OCI-LY1 (cell line): ENCODE data around the gene PRKCZ.

Source experiments
- H2AFZ ChIP-seq: fragments of 200-600 bp; sonication (generic), shearing (Covaris generic); 2 replicates; pipeline ENCODE4 v1.6.0; 2014; ENCODE audit warnings: antibody characterized with exemption, mild to moderate bottlenecking, low read length
- H3F3A ChIP-seq: fragments of 200-600 bp; sonication (generic), shearing (Covaris generic); 2 replicates; pipeline ENCODE4 v1.6.0; 2014; ENCODE audit warnings: mild to moderate bottlenecking, antibody characterized with exemption, low read length, moderate library complexity; ENCODE audit not compliant: insufficient read depth
- H3K27ac ChIP-seq: fragments of 200-600 bp; sonication (generic); 2 replicates; pipeline ENCODE4 v1.5.1; 2014; ENCODE audit warnings: low read length, mixed run types, mild to moderate bottlenecking, low read depth; ENCODE audit not compliant: poor library complexity, severe bottlenecking
- H3K27me3 ChIP-seq: fragments of 200-600 bp; sonication (generic); 2 replicates; pipeline ENCODE4 v1.6.0; 2014; ENCODE audit warnings: antibody characterized with exemption, mild to moderate bottlenecking, low read length, moderate library complexity; ENCODE audit not compliant: insufficient read depth
- H3K36me3 ChIP-seq: fragments of 200-600 bp; sonication (generic); 2 replicates; pipeline ENCODE4 v1.6.1; 2014; ENCODE audit warnings: mild to moderate bottlenecking, antibody characterized with exemption, low read length, moderate library complexity, mixed read lengths; ENCODE audit not compliant: insufficient read depth
- H3K4me1 ChIP-seq: fragments of 200-600 bp; sonication (generic); 2 replicates; pipeline ENCODE4 v1.5.1; 2014; ENCODE audit warnings: mild to moderate bottlenecking, low read length, moderate library complexity; ENCODE audit not compliant: insufficient read depth, severe bottlenecking
- H3K4me2 ChIP-seq: fragments of 200-600 bp; sonication (generic), shearing (Covaris generic); 2 replicates; pipeline ENCODE4 v1.6.1; 2014; ENCODE audit warnings: low read length
- H3K4me3 ChIP-seq: fragments of 200-600 bp; sonication (generic); 2 replicates; pipeline ENCODE4 v1.5.1; 2014; ENCODE audit warnings: low read length, low read depth, mild to moderate bottlenecking, mixed read lengths; ENCODE audit not compliant: poor library complexity, severe bottlenecking
- H3K79me2 ChIP-seq: fragments of 200-600 bp; shearing (Covaris generic); 2 replicates; pipeline ENCODE4 v1.6.1; 2016; ENCODE audit warnings: mixed run types, low read length, mixed read lengths; ENCODE audit not compliant: insufficient read depth
- H3K9ac ChIP-seq: fragments of 200-600 bp; sonication (generic), shearing (Covaris generic); 2 replicates; pipeline ENCODE4 v1.6.1; 2014; ENCODE audit warnings: mild to moderate bottlenecking, low read length, mixed read lengths
- H3K9me2 ChIP-seq: fragments of 200-600 bp; sonication (generic), shearing (Covaris generic); 2 replicates; pipeline ENCODE4 v1.6.1; 2014; ENCODE audit warnings: low read depth, mild to moderate bottlenecking, low read length, mixed read lengths
- H3K9me3 ChIP-seq: fragments of 200-600 bp; shearing (Covaris generic); 2 replicates; pipeline ENCODE4 v1.6.1; 2014; ENCODE audit warnings: low read length, mixed read lengths
- H4K20me1 ChIP-seq: fragments of 200-600 bp; sonication (generic), shearing (Covaris generic); 2 replicates; pipeline ENCODE4 v1.6.0; 2016; ENCODE audit warnings: mild to moderate bottlenecking, low read length; ENCODE audit not compliant: insufficient read depth
- EZH2 ChIP-seq: fragments of 200-600 bp; sonication (generic), shearing (Covaris generic); IDR thresholded peaks from 2 replicates; pipeline ENCODE4 v1.8.0; 2017; ENCODE audit warnings: borderline replicate concordance, mixed run types, mild to moderate bottlenecking, antibody characterized with exemption, low read length, moderate library complexity, mixed read lengths
- TF ChIP-seq, protein P1 (sequence below): fragments of 200-600 bp; sonication (generic), shearing (Covaris generic); IDR thresholded peaks from 2 replicates; pipeline ENCODE4 v1.5.1; 2017; ENCODE audit warnings: mild to moderate bottlenecking, antibody characterized with exemption, low read length, moderate library complexity, mixed read lengths

PRKCZ gene

DNA sequence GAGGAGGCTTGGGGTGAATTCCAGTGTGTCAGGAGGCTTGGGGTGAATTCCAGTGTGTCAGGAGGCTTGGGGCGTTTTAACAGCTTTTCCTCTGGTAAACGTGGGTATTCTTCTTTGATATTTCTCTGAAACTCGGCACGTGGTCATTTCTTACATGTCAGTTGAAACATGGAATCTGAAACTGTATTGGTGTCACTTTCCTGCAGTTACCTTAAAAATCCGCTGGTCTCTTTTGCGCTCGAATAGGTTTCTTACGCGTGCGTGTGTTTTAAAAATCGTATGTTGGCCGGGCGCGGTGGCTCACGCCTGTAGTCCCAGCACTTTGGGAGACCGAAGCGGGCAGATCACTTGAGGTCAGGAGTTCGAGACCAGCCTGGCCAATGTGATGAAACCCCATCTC lies 33.5 kb downstream of the PRKCZ start:
- no peak overlapping the region for H3K4me2 ChIP-seq
- H3K27me3 ChIP-seq: no peaks in the 10 kb centered on the region
- no peaks in the 10 kb centered on the region; the same call in 1 of the 2 replicates for H3K36me3 ChIP-seq
- H2AFZ ChIP-seq: no peak overlapping the region
- H3K9ac ChIP-seq: no peak overlapping the region
- no peak overlapping the region for H3K27ac ChIP-seq
- no peaks in the 10 kb centered on the region for H3F3A ChIP-seq
- no peak for TF ChIP-seq EZH2
- TF ChIP-seq, protein P1, sequence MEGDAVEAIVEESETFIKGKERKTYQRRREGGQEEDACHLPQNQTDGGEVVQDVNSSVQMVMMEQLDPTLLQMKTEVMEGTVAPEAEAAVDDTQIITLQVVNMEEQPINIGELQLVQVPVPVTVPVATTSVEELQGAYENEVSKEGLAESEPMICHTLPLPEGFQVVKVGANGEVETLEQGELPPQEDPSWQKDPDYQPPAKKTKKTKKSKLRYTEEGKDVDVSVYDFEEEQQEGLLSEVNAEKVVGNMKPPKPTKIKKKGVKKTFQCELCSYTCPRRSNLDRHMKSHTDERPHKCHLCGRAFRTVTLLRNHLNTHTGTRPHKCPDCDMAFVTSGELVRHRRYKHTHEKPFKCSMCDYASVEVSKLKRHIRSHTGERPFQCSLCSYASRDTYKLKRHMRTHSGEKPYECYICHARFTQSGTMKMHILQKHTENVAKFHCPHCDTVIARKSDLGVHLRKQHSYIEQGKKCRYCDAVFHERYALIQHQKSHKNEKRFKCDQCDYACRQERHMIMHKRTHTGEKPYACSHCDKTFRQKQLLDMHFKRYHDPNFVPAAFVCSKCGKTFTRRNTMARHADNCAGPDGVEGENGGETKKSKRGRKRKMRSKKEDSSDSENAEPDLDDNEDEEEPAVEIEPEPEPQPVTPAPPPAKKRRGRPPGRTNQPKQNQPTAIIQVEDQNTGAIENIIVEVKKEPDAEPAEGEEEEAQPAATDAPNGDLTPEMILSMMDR: no peak
- H3K9me2 ChIP-seq: no peaks in the 10 kb centered on the region
- no peaks in the 10 kb centered on the region for H3K4me1 ChIP-seq
- peaks cover 3% of the 10 kb centered on the region; the same call in 1 of the 2 replicates for H3K9me3 ChIP-seq
- no peaks in the 10 kb centered on the region for H4K20me1 ChIP-seq
- no peaks in the 10 kb centered on the region for H3K79me2 ChIP-seq
- H3K4me3 ChIP-seq: no peak overlapping the region

DNA sequence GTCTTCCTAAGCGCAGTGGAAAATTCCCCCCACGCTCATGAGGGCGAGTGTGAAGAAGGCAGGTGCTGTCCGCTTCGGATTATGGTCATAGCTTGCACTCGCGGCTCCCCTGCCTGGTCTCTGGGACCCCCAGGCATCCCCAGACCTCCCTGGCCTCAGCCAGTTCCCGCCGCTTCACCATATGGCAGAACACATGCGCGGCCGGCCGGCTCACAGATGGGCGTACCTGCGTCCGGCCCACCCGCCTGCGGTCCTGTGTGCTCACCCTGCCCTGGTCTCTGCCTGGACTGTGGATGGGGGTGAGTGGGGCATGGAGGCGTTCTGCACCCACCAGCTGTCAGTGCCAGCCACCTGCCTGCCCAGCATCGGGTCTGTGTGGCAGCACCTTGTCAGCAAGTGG lies 34.1 kb downstream of the PRKCZ start:
- no peak overlapping the region for H3K4me3 ChIP-seq
- H3K27ac ChIP-seq: no peak overlapping the region
- no peak overlapping the region for H3K4me2 ChIP-seq
- H2AFZ ChIP-seq: no peak overlapping the region
- H3K9me2 ChIP-seq: no peaks in the 10 kb centered on the region
- H3K27me3 ChIP-seq: no peaks in the 10 kb centered on the region
- H3K4me1 ChIP-seq: no peaks in the 10 kb centered on the region
- H3F3A ChIP-seq: no peaks in the 10 kb centered on the region
- H3K36me3 ChIP-seq: no peaks in the 10 kb centered on the region; the same call in 1 of the 2 replicates
- no peaks in the 10 kb centered on the region for H3K79me2 ChIP-seq
- H3K9me3 ChIP-seq: peaks cover under 1% of the 10 kb centered on the region; the same call in 1 of the 2 replicates
- TF ChIP-seq EZH2: no peak
- TF ChIP-seq, protein P1: no peak
- H3K9ac ChIP-seq: no peak overlapping the region
- H4K20me1 ChIP-seq: no peaks in the 10 kb centered on the region

GRCh38 chr1:2085080-2085479 lies 34.9 kb downstream of the PRKCZ start:
- Histone ChIP-seq H3K9ac (no peak overlapping the region), H2AFZ (no peak overlapping the region), H3K27me3 (no peaks in the 10 kb centered on the region), H3K9me2 (no peaks in the 10 kb centered on the region), H3F3A (no peaks in the 10 kb centered on the region), H4K20me1 (no peaks in the 10 kb centered on the region), H3K79me2 (no peaks in the 10 kb centered on the region), H3K27ac (no peak overlapping the region), H3K4me3 (no peak overlapping the region), H3K4me2 (no peak overlapping the region), H3K9me3 (no peaks in the 10 kb centered on the region), H3K4me1 (no peaks in the 10 kb centered on the region), H3K36me3 (no peaks in the 10 kb centered on the region; the same call in 1 of the 2 replicates)
- TF ChIP-seq, protein P1: no peak
